ENCODE data around the gene BRF1.
A peak's percentile ranks its signal among the peaks of the same experiment; 100 is the strongest.
"Not testable (repeated sequence)": the region's sequence is repeated elsewhere in the genome, so short reads cannot be mapped to it uniquely, and the experiment has no call there.

The BRF1 gene

DNA sequence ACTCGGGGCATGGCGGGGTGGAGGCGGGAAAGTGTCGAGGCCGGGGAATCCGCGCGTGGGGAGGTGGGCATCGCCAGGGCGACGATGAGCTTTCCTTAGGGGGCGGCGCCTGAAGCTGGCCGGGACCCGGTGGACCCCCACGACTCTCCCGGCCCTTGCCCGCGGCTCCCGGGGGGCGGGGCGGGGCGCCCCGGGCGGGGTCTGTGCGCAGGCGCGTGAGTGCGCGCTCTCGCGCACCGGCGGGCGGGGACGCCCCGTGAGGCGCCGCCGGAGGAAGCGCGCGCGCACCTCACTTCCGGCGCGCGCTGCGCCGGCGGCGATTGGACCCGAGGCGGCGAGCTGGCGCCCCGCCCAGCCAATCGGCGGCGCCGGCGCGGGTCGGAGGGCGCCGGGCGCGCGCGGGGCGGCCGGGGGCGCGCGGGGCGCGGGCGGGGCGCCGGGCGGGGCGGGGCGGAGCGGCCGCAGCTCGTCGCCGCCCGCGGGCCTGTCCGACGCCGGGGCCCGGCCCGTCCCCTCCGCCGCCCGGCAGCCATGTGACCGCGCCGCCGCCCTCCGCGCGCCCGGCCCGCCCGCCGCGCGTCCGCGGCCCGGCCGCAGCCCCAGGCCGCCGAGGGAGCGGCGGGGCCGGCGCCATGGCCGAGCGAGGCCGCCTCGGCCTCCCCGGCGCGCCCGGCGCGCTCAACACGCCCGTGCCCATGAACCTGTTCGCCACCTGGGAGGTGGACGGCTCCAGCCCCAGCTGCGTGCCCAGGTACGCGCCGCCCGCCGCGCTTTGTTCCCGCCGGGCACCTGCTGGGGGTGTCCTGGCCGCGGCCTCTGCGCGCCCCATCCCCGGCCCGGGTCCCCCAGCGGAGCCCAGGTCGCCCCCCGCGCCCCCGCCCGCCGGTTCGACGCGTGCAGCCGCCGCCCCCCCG lies 13.7 kb upstream of the BRF1 start, which contains the start of gene PACS2:
Gene PACS2 (plus strand): TSS at position 462 of the 914 bp plus-strand sequence. CDS start 171 bp downstream, at position 633.
- DNase-seq, result peak; percentile 82

DNA sequence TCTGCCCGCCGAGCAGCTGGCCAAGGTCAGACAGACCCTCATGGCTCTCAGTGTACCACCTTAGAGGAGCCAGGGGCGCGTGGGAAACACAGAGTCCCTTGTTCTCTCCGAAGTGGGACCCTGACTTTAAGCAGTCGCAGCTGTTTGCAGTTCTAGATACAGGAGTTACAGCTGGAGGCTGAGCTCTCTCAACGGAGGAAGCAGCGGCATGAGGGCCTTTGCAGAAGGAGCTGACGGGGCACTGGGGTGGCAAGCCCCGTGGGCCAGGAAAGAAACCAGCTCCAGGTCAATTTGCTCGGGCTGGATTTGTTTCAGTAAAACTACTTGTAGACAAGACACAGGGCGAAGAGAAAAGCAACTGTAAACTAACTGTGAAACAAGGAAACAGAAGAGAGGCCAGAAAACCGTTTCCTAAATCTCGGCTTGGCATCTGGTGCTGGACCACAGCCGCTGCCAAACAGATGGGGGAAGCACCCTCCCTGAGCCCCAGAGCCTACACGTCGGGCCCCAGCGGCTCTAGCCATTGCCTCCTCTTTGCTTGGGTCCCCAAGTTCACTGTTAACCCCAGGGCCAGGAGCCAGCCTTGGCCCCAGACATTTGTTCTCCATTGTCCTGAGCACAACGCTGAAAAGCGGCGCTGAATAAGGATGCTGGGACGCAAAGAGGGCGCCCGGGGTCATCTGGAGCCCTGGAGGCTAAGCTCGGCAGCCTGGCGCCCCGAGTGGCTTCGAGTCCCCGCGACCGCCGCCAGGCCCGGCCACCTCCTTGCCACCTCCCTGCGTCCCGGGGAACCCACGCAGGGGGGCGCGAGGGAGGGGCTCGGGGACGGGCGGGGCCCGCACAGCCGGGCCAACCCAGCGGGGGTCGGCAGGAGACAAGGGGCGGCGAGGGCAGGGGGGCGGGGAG lies 12.8 kb upstream of the BRF1 start:
- no peak for DNase-seq

DNA sequence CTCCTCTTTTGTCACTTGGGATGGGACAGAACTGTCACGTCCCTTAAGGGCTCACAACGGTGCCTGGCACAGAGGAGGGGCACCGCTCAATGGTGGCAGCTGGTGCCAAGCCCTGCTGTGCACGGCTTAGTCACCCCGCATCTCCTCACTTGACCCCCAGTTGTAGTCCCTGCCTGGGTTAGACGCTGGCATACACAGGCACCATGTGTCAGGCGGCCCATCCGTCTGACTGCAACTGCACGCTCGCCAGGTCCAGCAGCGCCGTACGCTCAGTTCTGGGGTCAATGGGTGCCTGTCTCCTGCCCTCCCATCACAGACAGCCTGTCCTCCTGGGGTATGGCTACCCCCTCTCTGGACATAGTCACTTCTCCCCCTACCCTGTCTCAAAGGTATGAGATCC lies 12.2 kb upstream of the BRF1 start:
- DNase-seq, result no peak

DNA sequence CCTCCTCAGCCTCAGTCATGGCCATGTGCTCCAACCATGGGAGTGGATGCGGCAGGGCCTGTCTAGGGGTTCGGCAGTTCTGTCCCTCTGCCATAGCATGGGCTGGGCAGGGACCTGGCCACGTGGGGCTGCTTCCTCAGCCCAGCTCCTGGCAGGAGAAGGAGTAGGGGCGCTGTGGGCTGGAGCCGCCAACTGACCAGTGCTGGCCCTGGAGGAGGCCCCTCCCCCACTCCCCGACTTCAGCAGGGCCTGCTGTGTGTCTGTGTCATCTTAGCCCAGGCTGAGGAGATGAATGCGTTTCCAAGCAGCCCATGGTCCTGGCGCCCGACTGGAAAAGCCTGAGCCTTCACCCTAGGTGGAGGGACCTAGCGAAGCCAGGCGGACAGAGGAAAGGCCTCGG lies 11.0 kb upstream of the BRF1 start:
- DNase-seq, result no peak

DNA sequence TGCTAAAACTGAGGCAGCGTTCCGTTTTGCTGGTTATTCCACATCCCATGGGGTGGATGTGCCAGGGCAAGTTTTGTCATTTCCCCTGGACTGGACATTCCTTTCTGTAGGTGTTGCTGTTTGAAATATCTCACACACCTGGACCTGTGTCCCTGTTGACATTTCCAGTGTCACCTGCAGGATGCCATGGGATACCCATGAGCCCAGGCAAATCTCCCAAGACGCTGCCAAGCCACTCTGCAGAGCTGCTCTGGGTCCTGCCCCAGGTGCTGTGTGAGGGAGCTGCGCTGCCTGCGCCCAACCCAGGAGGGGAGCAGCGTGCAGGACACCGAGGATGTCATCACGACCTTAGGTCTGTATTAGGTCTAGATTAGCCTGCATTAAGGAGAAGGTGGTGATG lies 8.6 kb upstream of the BRF1 start:
- no peak for DNase-seq

DNA sequence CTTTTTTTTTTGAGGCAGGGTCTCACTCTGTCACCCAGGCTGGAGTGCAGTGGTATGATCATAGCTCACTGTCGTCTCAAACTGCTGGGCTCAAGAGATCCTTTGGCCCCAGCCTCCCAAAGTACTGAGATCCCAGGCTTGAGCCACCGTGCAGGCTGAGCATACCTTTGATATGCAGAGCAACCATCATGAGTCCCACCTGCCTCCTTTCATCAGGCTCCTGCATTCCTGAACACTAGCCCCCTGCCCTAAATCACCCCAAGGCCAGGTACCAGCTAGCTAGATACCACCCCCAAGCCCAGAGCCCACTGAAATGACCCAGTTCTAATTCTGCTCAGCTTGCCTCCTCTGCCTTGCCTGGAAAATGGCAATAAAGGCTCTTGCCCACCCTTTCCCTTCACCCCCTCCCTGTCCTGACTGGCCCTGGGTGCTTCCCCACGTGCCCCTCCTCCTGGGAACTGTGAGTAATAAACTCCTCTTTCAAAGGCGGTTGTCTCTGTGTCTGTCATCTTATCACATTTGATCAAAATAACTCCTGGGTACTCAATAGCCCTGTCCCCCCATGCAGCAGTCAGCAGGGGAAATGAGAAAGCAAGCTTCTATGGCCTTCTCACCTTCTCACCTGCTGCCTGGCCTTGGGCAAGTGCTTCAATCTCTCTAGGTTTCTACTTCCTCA lies 6.4 kb upstream of the BRF1 start:
- DNase-seq, result no peak

DNA sequence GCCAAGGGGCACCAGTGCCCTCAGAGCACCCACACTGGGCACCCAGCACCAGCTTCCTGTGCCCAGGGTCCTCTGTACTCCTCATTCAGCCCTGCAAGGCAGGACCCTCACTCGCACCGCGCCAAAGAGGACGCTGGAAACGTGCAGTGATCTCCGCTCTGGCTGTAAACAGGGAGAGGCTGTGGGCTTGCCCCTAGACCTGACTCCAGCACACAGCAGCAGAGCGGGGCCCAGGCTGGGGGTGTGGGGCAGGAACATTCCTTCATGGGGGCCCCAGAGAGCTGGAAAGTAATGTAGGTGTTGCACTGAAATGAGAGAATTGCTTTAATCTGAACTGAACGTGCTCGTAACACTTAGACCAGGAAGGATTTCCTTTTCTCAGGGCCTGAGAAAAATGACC lies 5.0 kb upstream of the BRF1 start:
- DNase-seq, result no peak

DNA sequence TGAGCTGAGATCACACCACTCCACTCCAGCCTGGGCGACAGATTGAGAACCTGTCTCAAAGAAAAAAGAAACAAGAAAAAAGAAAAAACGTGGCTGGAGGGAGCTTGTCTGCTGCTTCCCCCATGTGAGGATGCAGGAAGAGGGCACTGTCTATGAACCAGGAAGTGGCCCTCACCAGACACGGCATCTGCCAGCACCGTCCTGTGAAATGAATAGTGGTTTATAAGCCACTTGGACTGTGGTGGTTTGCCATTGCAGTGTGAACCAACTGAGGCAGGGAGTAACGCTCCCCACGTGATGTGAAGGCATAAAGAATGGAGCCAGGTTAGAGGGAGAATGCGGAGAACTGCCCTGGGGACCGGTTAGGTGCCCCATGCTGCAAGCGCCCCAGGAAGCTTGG lies 4.5 kb upstream of the BRF1 start:
- no peak for DNase-seq

DNA sequence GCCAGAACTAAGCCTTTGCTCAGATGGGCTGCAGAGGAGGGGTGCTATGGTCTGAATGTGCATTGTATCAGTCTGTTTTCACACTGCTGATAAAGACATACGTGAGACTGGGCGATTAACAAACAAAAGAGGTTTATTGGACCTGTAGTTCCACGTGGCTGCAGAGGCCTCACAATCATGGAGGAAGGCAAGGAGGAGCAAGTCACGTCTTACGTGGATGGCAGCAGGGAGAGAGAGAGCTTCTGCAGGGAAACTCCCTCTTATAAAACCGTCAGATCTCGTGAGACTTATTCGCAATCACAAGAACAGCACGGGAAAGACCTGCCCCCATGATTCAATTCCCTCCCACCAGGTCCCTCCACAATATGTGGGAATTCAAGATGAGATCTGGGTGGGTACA lies 3.8 kb upstream of the BRF1 start:
- no peak for DNase-seq

DNA sequence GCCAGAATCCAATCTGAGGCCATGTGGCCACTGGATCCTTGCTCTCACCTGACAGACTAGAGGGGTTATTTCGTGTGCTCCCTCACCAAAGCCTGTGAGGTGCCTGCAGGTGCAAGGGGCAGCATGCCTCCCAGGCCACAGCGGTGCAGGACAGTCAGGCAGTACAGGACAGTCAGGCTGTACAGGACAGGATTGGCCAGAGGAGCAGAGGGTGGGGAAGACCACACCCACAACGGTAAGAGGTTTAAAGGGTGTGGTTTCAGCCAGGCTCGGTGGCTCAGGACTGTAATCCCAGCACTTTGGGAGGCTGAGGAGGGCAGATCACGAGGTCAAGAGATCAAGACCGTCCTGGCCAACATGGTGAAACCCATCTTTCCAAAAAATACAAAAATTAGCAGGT lies 3.1 kb upstream of the BRF1 start:
- DNase-seq, result no peak

DNA sequence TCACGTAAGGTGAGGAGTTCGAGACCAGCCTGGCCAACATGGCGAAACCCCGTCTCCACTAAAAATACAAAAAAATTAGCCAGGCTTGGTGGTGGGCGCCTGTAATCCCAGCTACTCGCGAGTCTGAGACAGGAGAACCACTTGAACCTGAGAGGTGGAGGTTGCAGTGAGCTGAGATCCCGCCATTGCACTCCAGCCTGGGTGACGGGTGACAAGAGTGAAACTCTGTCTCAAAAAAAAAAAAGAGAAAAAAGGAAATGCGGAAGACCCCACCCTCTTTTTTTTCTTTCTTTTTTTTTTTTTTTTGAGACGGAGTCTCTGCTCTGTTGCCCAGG lies 1.1 kb upstream of the BRF1 start:
- DNase-seq, result not testable (repeated sequence)

DNA sequence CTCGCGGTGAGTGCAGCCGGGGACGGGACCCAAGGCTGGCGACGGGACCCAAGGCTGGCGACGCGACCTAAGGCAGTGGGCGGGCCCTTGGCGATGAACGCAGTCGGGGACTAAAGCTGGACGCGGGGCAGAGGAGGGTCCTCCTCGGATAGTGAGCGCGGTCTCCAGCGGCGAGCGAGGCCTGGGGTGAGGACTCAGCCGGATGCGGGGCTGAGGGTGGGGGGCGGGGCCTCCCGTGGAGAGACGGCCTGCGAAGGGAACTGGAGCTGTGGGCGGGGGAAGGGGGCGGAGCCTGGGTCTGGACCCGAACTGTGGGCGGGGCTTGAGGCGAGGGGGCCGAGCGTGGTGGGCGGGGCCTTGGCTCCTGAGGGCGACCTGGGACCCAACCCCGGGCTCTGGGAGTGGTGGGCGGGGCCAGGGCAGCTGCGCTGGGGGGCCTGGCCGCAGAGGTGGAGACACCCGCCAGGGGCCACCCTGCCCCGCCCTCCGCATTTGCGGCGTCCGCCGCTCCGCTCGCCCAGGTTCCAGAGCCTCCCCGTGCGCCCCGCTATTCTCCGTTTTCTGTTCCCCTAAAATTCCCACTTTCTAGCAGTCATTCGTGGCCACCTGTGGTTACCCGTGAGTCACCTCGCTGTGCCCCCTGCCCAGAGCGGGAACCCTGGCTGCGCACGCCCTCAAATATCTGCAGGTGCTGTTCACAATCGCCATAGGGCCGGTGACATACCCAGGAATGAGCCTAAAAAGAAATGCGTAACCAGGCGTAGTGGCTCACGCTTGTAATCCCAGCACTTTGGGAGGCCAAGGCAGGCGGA lies 508 bp upstream of the BRF1 start:
- DNase-seq, result peak; percentile 90

DNA sequence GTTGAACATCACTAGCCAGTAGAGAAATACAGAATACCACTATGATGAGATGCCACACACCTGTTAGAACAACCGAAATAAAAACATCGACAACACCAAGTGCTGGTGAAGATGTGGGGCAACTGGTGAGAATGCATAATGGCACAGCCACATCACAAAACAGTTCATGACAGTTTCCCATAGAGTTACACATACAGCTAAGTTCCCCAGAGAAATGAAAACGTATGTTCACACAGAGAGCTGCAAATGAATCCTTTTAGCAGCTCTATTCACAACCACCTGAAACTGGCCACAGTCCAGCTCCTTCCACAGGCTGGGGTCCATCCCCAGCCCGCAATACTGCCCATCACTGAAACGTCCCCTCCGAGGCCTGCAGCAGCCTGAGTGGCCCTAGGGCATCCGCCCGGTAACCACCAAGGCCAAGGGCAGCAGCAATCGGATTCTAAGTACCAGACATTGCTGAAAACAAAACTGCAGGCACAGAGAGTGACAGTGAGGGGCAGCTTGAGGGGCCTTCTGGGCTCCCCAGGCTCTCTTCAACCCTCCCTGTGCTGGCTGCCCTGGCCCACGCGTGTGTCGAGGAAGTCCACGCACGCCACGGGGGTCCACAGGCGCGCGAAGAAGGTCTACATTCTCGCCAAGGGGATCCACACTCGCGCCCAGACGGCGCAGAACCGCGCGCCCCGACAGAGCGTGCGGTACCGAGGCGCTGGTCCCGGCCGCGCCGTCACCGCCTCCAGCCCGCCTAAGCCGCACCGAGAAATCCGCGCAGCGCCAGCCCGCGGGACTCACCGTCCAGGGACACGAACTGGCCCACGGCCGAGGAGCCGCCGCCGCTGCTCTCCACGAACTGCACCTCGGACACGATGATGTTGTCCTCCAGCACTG lies 903 bp downstream of the BRF1 start:
- peak; percentile 28 for DNase-seq

DNA sequence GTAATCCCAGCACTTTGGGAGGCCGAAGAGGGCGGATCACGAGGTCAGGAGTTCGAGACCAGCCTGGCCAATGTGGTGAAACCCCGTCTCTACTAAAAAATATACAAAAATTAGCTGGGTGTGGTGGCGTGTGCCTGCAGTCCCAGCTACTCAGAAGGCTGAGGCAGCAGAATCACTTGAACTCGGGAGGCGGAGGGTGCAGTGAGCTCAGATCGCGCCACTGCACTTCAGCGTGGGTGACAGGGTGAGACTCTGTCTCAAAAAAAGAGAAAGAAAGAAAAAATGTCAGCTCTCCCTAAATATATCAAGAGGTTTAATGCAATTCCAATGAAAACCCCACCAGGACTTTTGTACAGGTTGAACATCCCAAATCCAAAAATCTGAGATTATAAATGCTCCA lies 3.5 kb downstream of the BRF1 start:
- DNase-seq, result not testable (repeated sequence)

DNA sequence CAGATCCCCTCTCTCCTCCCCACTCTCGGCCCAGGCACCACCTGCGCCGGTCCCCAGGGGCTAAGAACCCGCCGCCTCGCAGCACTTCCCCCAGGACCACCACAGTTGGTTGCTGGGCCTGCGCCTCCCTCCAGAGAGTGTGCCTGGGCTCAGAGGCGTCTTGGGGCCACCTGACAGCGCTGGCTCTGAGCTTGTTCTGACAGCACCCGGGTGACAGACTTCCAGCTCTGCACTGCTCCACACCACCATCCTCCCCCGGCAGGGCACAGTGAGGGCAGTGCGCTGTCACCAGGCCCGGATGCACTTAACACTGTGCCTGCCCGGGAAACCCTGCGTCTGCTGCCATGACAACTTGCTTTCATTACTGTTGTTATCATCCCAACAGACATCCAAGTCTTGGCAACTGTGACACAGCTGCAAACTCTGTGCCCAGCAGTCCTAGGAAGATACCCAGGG lies 6.6 kb downstream of the BRF1 start:
- DNase-seq, result peak; percentile 75

DNA sequence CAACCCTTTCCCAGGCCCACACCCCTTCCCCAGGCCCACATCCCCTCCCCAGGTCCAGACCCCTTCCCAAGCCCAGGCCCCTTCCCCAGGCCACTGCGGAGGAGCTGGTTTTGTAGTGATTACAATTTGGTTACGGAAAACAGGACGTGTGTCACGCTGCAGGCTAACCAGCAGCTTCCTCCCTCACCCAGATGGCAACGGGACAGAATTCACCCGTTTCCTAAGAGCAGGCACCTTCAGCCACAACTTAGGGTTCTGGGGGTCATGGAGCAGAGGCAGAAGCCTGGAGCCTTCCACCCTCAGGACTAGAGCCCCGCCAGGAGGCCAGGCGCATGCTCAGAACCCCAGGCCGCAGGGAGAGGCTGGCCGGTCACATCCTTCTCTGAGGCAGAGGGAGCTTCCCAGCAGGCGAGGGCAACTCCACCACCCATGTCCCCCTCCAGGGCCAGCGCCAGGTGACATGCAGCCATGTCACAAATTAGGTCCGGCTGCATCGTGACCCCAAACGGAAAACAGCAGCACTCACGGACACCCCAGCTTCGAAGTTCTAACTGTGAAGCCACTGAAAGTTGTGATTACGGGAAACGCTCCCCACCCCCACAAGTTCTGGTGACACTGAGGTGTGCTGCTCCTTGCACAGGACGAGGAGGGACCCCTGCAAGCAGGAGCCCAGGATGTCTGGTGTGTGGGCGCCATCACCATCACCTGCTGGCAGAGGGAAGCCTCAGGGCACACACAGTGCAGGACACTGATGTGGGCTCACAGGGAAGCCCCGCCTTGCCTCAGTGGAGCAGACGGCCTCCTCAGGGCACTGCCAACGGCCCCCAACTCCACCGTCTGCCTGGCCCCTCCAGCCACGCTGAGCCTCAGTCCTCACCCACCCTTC lies 7.7 kb downstream of the BRF1 start:
- no peak for DNase-seq

DNA sequence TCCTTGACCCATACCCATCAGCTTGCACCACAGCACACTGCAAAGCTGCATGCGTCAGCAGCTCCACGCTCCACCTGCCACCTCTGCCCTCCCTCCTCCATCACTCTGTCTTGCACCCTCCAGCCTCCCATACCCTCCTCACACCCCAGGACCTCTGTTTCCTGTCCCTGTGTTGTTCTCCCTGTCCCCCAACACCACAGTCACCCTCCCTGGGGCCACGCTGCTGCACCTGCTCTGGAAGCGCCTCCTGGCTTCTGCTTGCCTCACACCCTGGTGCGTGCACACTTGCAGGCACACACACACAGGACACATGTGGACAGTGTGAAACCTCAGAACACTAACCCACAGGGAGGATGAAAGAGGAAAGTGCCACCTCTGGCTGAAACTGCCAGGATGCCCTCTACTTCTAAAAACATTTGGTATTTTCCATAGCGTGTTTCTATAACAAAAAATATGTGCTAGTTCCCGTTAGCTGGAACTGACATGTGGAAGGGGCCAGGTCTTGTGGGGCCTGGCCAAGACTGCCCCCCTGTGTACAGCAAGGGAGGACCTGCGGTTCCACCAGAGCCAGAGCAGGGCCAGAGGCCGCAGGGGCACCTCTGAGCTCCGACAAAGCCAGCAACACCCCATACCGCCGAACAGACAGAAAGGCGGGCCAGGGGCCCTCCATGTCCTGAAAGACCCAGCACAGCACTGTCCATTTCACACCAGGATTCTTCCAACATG lies 10.0 kb downstream of the BRF1 start:
- DNase-seq, result no peak

DNA sequence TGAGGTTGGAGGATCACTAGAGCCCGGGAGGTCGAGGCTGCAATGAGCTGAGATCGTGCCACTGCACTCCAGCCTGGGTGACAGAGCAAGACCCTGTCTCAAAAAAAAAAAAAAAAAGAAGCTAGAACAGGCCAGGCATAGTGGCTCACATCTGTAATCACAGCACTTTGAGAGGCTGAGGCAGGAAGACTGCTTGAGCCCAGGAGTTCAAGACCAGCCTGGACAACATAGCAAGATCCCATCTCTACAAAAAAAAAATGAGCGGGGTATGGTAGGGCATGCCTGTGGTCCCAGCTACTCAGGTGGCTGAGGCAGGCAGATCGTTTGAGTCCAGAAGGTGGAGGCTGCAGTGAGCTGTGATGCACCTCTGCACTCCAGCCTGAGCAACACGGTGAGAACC lies 11.9 kb downstream of the BRF1 start:
- DNase-seq, result not testable (repeated sequence)
